Motor neuron (in vitro differentiated cells): ENCODE measurements around the gene AGPAT3. TPM values are rescaled to one million over a fixed set of nuclear protein-coding genes. Genes with fewer than 3 reads are reported as not detected.

Experiments used
- ATAC-seq, 8 experiments: fragments of 200-7000 bp; cut with Tn5 transposase; replicated peaks in 6 of 8; 2 replicates each; pipeline ENCODE4 v1.8.0; 2021; ENCODE audit warnings: mild to moderate bottlenecking in 8 of 8, moderate library complexity in 8 of 8
- H3K27ac ChIP-seq, 2 donors: fragments of 250-450 bp; sonication (Bioruptor Pico); 2 replicates each; pipeline ENCODE4 v1.9.0; 2021; ENCODE audit warnings: antibody characterized with exemption in 2 of 2, mild to moderate bottlenecking in 2 of 2, moderate library complexity in 1 of 2
- H3K4me1 ChIP-seq, 2 donors: fragments of 250-450 bp; sonication (Bioruptor Pico); replicated peaks in 1 of 2; 2 replicates each; pipeline ENCODE4 v1.6.1; 2021; ENCODE audit warnings: antibody characterized with exemption in 2 of 2, mild to moderate bottlenecking in 2 of 2, moderate library complexity in 1 of 2
- H3K4me3 ChIP-seq, 5 donors: fragments of 250-450 bp; sonication (Bioruptor Pico); 2 replicates each; pipeline ENCODE4 v1.9.0; 2021; ENCODE audit warnings: antibody characterized with exemption in 5 of 5, mild to moderate bottlenecking in 5 of 5, moderate library complexity in 4 of 5
- WGBS, 10 experiments: fragments of 450-650 bp; shearing (Covaris generic); methylation state at CpG; one replicate each; pipeline ENCODE4 v1.0.0; 2022; 5-methylcytosine and 5-hydroxymethylcytosine counted together
- in situ Hi-C, 9 experiments: fragments of 400-800 bp; cut with MboI; loops; one replicate each; pipeline ENCODE4 v1.15.0; 2021; ENCODE audit warnings: low sequenced_read_pairs in 9 of 9, low pct_unique_long_range_greater_than_20kb in 2 of 9; ENCODE audit not compliant: unreplicated experiment in 9 of 9
- total RNA-seq, 8 experiments: library from RNA; unstranded; fragments of 300-600 nt; gene quantifications; 2 replicates each; pipeline versions ENCODE4 v1.2.3 to v1.2.4, GENCODE V29; 2022

The AGPAT3 gene
- total RNA-seq, 8 experiments from 2014 or later: 13.0 to 44.5 (median 16.7) TPM

DNA sequence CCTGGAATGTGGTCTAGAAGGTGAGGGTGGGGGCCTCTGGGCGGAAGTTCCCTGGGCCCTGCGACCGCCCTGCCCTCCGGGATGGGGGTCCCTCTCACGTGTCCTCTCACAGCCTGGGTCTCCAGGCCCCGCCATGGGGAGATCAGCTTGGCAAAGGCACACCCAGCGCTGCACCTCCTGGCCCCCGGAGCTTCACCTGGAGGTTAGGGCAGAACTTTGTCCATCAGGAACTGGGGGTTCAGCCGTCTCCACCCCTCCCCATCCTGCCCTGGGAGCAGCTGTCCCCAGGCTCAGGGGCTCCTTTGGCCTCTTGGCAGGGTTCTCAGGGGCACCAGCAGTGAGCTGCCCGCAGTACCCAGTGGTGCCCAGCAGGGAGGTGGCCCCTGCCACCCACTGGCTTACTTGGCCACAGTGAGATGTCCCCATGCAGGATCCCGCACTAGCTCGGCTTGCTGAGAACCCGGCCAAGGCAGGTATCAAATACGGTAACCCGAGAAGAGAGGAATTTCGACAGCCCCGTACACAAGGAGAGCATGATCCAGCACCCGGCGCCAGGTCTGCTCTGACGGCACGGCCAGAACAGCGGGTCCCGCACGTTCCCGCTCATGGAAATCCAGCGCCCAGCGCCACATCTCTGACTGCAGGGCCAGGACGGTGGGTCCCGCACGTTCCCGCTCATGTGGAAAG is 38.9 kb upstream of the AGPAT3 start:
- H3K4me1 ChIP-seq: no peaks in the 10 kb centered on the region
- peak in 1 of 8 experiments; percentile 45 for ATAC-seq
- no peak overlapping the region for H3K27ac ChIP-seq
- WGBS, 10 experiments: 20 to 80% (median 54%) methylated on average over 1 to 12 of the region's 31 CpGs; no CpG with 5 or more reads in 7 of the 10 experiments
- in situ Hi-C loops: loop anchor here in 1 of 9 experiments (25.0 kb wide), 1 partner anchor 161 kb away; no protein-coding TSS in a partner anchor
- H3K4me3 ChIP-seq: no peak overlapping the region

DNA sequence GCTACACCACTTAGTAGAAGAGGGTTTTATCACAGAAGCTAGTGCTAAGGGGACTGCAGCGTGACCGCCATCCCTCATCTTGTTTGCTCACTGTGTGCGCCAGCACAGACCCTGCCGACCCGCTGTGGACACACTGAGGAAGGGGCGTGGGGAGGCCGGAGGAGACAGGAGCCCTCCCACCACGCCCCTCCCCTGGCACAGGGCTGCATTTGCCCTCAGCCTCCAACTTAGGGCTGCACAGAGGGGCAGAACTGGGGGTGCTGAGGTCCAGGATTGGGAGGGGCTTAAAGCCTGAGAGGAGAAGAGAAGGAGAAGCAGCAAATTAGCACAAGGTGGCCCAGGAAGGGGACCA is 38.4 kb upstream of the AGPAT3 start:
- H3K4me1 ChIP-seq: no peaks in the 10 kb centered on the region
- ATAC-seq: peak in 2 of 8 experiments; percentile 7 to 18
- in situ Hi-C loops: loop anchor here in 1 of 9 experiments (25.0 kb wide), 1 partner anchor 161 kb away; no protein-coding TSS in a partner anchor
- no peak overlapping the region for H3K27ac ChIP-seq
- 60% methylated on average over 2 of the region's 8 CpGs; no CpG with 5 or more reads in 9 of the 10 experiments for WGBS, 10 experiments
- no peak overlapping the region for H3K4me3 ChIP-seq

DNA sequence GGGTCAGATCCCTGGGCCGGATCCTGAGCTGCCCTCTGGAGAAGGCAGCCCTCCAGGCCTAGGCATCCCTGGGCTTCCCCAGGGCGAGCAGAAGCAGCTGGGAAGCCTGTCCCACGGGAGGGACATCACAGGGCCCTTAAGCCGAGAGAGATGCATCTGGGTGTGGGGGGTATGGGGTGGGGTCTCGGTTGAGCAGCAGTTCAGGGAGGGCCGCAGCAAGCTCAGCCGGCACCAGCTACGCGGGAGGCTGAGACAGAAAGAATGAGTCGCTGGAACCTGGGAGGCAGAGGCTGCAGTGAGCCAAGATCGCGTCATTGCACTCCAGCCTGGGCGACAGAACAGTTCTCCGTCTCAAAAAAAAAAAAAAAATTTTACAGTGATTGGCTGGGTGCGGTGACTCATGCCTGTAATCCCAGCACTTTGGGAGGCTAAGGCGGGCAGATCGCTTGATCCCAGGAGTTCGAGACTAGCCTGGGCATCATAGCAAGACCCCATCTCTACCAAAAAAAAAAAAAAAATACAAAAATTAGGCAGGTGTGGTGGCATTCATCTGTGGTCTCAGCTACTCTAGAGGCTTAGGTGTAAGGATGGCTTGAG is 37.9 kb upstream of the AGPAT3 start:
- ATAC-seq: peak in 7 of 8 experiments; percentile 23 to 87 (median 33)
- Histone ChIP-seq H3K4me1 (no peaks in the 10 kb centered on the region), H3K27ac (no peak overlapping the region), H3K4me3 (no peak overlapping the region)
- 12 to 100% (median 81%) methylated on average over 2 to 7 of the region's 18 CpGs; no CpG with 5 or more reads in 3 of the 10 experiments for WGBS, 10 experiments
- in situ Hi-C loops: loop anchor here in 1 of 9 experiments (25.0 kb wide), 1 partner anchor 160 kb away; no protein-coding TSS in a partner anchor

DNA sequence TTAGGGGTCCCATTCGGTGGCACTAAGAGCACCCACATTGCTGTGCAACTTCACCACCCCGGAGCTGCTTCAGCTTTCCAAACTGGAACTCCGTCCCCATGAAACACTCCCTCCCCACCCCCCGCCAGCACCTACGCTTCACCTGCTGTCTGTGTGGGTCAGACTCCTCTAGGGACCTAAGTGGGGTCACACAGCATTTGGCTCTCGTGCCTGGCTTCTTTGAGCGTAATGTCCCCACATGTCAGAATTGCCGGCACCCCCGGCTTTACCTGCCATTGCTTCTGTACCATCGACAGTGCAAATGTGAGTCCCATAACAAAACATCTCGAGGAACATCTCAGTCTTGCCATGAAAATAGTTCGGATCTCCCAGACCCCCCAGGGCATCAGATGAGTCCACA is 35.9 kb upstream of the AGPAT3 start:
- in situ Hi-C loops: loop anchor here in 1 of 9 experiments (25.0 kb wide), 1 partner anchor 158 kb away; no protein-coding TSS in a partner anchor
- ATAC-seq: no peak
- WGBS, 10 experiments: 50 to 90% (median 71%) methylated on average over 2 to 4 of the region's 12 CpGs; no CpG with 5 or more reads in 6 of the 10 experiments
- H3K4me1 ChIP-seq: no peaks in the 10 kb centered on the region
- no peak overlapping the region for H3K4me3 ChIP-seq
- no peak overlapping the region for H3K27ac ChIP-seq

DNA sequence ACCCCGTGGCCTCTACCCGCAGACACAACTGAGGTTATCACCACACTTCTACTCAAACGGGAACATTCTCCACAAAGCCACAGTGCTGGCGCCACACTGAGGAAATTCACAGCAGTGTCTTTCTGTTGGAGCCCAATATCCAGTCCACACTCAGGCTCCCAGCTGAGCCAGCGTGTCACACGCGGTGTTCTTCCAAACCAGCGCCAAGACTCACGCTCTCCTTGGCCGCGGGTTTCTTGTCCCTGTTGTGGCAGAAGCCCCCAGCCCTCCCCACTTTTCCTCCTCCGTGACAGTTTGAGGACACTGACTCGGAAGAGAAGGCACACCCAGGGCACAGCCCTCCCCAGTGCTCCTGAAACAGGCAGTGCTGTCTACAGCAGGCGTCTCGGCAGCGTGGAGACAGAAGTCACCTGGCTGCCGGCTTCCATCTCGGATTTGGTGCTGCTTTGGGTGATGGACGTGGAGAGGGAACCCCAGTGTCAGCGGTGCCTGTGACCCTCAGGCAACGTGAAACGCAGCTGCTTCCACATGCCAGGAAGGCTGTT is 35.4 kb upstream of the AGPAT3 start:
- no peak overlapping the region for H3K27ac ChIP-seq
- in situ Hi-C loops: loop anchor here in 1 of 9 experiments (25.0 kb wide), 1 partner anchor 158 kb away; no protein-coding TSS in a partner anchor
- H3K4me3 ChIP-seq: no peak overlapping the region
- WGBS, 10 experiments: 36 to 82% (median 73%) methylated on average over 2 to 7 of the region's 22 CpGs; no CpG with 5 or more reads in 6 of the 10 experiments
- no peaks in the 10 kb centered on the region for H3K4me1 ChIP-seq
- peak in 1 of 8 experiments; percentile 11 for ATAC-seq

DNA sequence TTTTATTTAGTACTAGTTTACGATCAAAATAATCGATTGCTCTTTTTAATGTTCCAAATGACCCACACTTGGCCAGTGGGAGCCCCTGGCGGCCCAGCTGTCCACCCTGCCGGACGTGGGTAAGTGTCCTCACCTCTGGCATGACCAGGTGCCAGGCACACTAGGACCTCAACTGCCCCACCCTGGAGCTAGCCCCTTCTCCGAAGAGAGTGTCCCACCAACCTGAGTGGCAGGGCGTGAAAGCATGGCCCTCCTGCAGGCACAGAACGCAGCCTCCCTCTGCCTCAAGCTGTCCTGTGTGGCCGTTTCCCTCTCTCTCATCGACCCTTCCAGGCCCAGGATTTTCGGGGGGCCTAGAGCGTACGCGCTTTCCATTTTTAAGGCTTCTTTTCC is 32.9 kb upstream of the AGPAT3 start:
- H3K27ac ChIP-seq: no peak overlapping the region
- WGBS, 10 experiments: 37 to 100% (median 89%) methylated on average over 1 to 8 of the region's 14 CpGs; no CpG with 5 or more reads in 4 of the 10 experiments
- H3K4me3 ChIP-seq: no peak overlapping the region
- in situ Hi-C loops: loop anchor here in 1 of 9 experiments (25.0 kb wide), 1 partner anchor 155 kb away; no protein-coding TSS in a partner anchor
- no peak for ATAC-seq
- H3K4me1 ChIP-seq: no peaks in the 10 kb centered on the region

DNA sequence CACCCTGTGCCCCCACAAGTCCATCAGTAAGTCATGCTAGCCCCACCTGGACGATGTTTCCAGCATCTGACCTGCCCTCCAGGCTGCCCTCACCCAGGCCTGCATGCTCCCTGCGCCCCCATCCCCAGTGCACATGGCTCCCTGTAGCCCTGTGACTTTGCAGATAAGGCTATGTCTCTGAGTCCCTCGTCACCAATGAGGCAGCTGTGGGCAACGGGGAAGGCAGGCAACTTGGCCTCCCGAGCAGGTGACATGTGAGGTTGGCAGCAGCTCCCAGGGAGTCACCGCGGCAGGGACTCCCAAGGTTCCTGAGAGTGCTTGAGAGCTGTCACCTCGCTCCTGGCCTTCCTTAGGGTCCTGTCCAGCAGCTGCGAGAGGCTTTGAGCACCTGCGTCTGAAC is 32.4 kb upstream of the AGPAT3 start:
- H3K4me1 ChIP-seq: no peaks in the 10 kb centered on the region
- 67 to 100% (median 96%) methylated on average over 1 to 5 of the region's 10 CpGs; no CpG with 5 or more reads in 6 of the 10 experiments for WGBS, 10 experiments
- ATAC-seq: no peak
- no peak overlapping the region for H3K27ac ChIP-seq
- in situ Hi-C loops: loop anchor here in 1 of 9 experiments (25.0 kb wide), 1 partner anchor 155 kb away; no protein-coding TSS in a partner anchor
- no peak overlapping the region for H3K4me3 ChIP-seq

DNA sequence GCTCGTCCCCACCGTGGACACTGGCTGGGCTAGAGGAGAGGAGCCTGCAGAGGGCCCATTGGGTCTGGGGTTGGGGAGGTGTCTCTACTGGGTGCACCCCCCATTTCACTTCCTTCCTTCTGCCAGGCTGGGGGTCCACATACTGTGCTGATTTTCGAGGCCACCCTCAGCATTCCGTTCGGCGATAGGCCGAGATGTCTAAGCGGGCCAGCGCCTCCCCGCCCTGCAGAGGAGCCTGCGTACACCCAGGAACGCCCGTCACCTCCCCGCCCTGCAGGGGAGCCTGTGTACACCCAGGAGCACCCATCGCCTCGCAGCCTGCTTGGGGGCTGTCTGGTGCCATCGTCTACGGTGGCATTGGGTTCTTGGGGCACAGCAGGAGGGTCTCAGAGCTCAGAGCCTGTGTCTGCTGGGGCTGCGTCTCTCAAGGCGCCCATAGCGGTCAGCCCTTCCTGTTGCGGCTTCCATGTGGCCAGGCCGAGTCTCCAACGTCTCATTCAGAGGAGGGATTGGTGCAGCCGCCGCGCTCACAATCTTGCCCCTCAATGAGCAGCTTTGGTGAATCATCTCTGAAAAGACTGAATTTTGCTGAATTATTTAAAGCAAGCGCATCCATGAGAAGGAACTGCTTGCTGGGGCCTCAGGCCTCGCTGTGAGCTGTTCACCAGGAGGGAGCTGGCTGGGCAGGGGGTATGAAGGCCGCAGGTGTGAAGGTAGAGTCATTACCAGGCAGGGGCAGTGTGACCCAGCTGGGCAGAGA is 30.7 kb upstream of the AGPAT3 start:
- in situ Hi-C loops: loop anchor here in 1 of 9 experiments (25.0 kb wide), 1 partner anchor 153 kb away; no protein-coding TSS in a partner anchor
- no peak for ATAC-seq
- no peaks in the 10 kb centered on the region for H3K4me1 ChIP-seq
- H3K4me3 ChIP-seq: no peak overlapping the region
- no peak overlapping the region for H3K27ac ChIP-seq
- WGBS, 10 experiments: 57 to 96% (median 91%) methylated on average over 2 to 10 of the region's 30 CpGs; no CpG with 5 or more reads in 4 of the 10 experiments

DNA sequence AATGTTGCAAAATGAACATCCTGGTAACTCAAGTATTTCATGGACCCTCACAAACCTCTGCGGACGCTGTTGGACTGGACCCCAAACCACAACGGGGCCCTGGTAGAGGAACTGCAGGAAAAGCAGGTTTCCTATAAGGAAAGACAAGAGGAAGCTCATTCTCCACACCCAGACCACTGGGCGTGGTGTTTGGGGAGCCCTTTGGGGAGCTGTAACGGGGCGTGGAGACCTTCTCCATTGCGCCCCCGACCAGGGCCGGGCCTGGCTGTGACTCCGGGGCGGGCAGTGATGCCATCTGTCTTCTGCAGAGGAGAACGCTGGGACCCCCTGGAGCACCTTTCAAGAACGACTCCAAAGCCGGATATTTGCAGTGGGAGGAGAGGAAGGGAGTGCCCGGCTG is 30.0 kb upstream of the AGPAT3 start:
- H3K4me3 ChIP-seq: no peak overlapping the region
- in situ Hi-C loops: loop anchor here in 1 of 9 experiments (25.0 kb wide), 1 partner anchor 152 kb away; no protein-coding TSS in a partner anchor
- H3K4me1 ChIP-seq: no peaks in the 10 kb centered on the region
- H3K27ac ChIP-seq: no peak overlapping the region
- 43 to 100% (median 87%) methylated on average over 1 to 7 of the region's 15 CpGs; no CpG with 5 or more reads in 4 of the 10 experiments for WGBS, 10 experiments
- no peak for ATAC-seq

DNA sequence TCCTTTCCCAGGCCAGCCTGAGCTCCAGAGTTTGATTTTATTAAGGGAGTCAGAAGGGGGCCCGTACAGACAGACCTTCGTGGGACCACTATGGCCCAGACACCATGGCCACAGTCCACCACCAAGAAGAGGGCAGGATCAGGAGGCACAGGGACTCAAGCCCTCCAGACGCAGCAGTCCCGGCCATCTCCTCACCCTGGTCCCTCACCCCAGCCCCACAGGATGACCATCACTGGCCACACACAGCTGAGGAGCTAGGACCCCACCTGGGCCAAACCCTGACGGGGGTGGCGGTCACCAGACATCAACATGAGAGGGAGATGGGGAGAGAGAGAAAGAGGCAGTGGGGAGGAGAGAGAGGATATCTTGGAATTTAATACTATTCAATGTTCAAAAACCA is 29.2 kb upstream of the AGPAT3 start:
- WGBS, 10 experiments: 31 to 93% (median 67%) methylated on average over 1 to 4 of the region's 6 CpGs; no CpG with 5 or more reads in 6 of the 10 experiments
- H3K4me3 ChIP-seq: no peak overlapping the region
- no peaks in the 10 kb centered on the region for H3K4me1 ChIP-seq
- no peak for ATAC-seq
- H3K27ac ChIP-seq: no peak overlapping the region
- in situ Hi-C loops: loop anchor here in 1 of 9 experiments (25.0 kb wide), 1 partner anchor 151 kb away; no protein-coding TSS in a partner anchor

DNA sequence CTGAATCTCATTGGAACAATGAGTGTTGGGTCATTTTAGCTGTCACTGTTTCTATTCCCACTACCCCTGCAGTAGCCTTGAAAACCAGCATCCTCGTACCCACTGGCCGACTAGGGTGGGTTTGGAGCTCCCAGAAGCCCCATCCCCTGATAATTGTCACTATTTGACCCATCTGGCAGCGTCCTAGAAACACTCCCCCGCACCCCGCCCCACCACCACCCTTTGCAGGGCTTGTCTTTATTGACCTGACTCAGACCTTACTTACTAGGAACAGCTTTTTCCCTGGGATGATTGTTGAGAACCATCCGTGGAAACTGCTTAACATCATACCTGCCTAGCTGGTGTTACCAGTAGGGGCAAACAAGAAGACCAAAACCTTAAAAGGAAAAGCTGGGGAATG is 28.4 kb upstream of the AGPAT3 start:
- no peak overlapping the region for H3K4me3 ChIP-seq
- H3K4me1 ChIP-seq: no peaks in the 10 kb centered on the region
- in situ Hi-C loops: loop anchor here in 1 of 9 experiments (25.0 kb wide), 1 partner anchor 151 kb away; no protein-coding TSS in a partner anchor
- WGBS, 10 experiments: 17 to 84% (median 70%) methylated on average over 1 to 4 of the region's 6 CpGs; no CpG with 5 or more reads in 5 of the 10 experiments
- no peak overlapping the region for H3K27ac ChIP-seq
- no peak for ATAC-seq

DNA sequence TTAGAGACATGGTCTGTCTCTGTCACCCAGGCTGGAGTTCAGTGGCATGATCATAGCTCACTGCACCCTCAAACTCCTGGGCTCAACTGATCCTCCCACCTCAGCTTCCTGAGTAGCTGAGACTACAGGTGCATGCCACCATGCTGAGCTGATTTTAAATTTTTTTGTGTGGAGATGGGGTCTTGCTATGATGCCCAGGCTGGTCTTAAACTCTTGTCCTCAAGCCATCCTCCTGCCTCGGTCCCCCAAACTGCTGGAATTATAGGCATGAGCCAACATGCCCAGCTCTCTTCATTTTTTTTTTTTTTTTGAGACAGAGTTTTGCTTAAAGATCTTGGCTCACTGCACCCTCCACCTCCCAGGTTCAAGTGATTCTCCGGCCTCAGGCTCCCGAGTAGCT is 24.8 kb upstream of the AGPAT3 start:
- WGBS, 10 experiments: 40 to 100% (median 96%) methylated on average over 1 to 3 of the region's 3 CpGs; no CpG with 5 or more reads in 3 of the 10 experiments
- H3K4me3 ChIP-seq: no peak overlapping the region
- no peak for ATAC-seq
- H3K4me1 ChIP-seq: no peaks in the 10 kb centered on the region
- H3K27ac ChIP-seq: no peak overlapping the region
- in situ Hi-C loops: loop anchor here in 1 of 9 experiments (25.0 kb wide), 1 partner anchor 147 kb away; no protein-coding TSS in a partner anchor
